PC-9 (cell line): ENCODE results near the gene PSD2. TPM values are rescaled to one million over a fixed set of nuclear protein-coding genes. Genes with fewer than 3 reads are reported as not detected.
A peak's percentile ranks its signal among the peaks of the same experiment; 100 is the strongest.

Experiments used
- BruUV-seq: library from RNA; stranded (reverse); fragments of 400-500 nt; replicated peaks from 2 replicates; lab custom pipeline; 2021; lab: Mats Ljungman, UMichigan
- CTCF ChIA-PET: fragments of 300-600 bp; sonication (Branson Sonifier 250); formaldehyde crosslinking; loops from one replicate; lab custom pipeline; 2022; ENCODE audit warnings: antibody characterized with exemption; lab: Charles Lee
- POLR2A ChIA-PET: fragments of 300-600 bp; sonication (Branson Sonifier 250); formaldehyde crosslinking; loops from one replicate; lab custom pipeline; 2022; ENCODE audit warnings: antibody characterized with exemption; ENCODE audit not compliant: unreplicated experiment; lab: Charles Lee
- DNase-seq, 2 experiments: peaks; one replicate each; pipeline versions ENCODE4 v3.0.0 to v3.0.0-alpha.2; 2015 to 2022; ENCODE audit warnings: mixed read lengths in 1 of 2
- H2AFZ ChIP-seq: fragments of 200-600 bp; sonication (generic); 2 replicates; pipeline ENCODE4 v1.8.1; 2017; ENCODE audit warnings: antibody characterized with exemption
- H3F3A ChIP-seq: fragments of 200-600 bp; sonication (generic); 2 replicates; pipeline ENCODE4 v1.8.1; 2017; ENCODE audit warnings: antibody characterized with exemption, mild to moderate bottlenecking, low read depth; ENCODE audit not compliant: insufficient read depth
- H3K27ac ChIP-seq: fragments of 200-600 bp; sonication (generic); 2 replicates; pipeline ENCODE4 v1.6.1; 2016; ENCODE audit warnings: mixed run types
- H3K27me3 ChIP-seq: fragments of 200-600 bp; sonication (generic); 2 replicates; pipeline ENCODE4 v1.6.1; 2016; ENCODE audit warnings: low read depth, mixed run types; ENCODE audit not compliant: insufficient read depth
- H3K36me3 ChIP-seq: fragments of 200-600 bp; sonication (generic); 2 replicates; pipeline ENCODE4 v1.6.1; 2016; ENCODE audit warnings: low read depth, mixed run types
- H3K4me1 ChIP-seq: fragments of 200-600 bp; sonication (generic); replicated peaks from 2 replicates; pipeline ENCODE4 v1.6.1; 2016; ENCODE audit warnings: mixed run types; ENCODE audit not compliant: insufficient read depth
- H3K4me2 ChIP-seq: fragments of 200-600 bp; sonication (generic); 2 replicates; pipeline ENCODE4 v1.6.1; 2017; ENCODE audit warnings: mixed run types
- H3K4me3 ChIP-seq: fragments of 200-600 bp; sonication (generic); 2 replicates; pipeline ENCODE4 v1.6.1; 2016; ENCODE audit warnings: mixed run types
- H3K79me2 ChIP-seq: fragments of 200-600 bp; sonication (generic); 2 replicates; pipeline ENCODE4 v1.6.1; 2017; ENCODE audit warnings: low read depth, mixed run types
- H3K9me2 ChIP-seq: fragments of 200-600 bp; sonication (generic); 2 replicates; pipeline ENCODE4 v1.8.1; 2017; ENCODE audit warnings: mild to moderate bottlenecking; ENCODE audit not compliant: insufficient read depth
- H3K9me3 ChIP-seq: fragments of 200-600 bp; sonication (generic); 2 replicates; pipeline ENCODE4 v1.8.1; 2016; ENCODE audit warnings: low read depth; ENCODE audit not compliant: insufficient read depth
- H4K20me1 ChIP-seq: fragments of 200-600 bp; sonication (generic); 2 replicates; pipeline ENCODE4 v1.8.1; 2017; ENCODE audit not compliant: insufficient read depth
- EZH2 ChIP-seq: fragments of 200-600 bp; sonication (generic); IDR thresholded peaks from 2 replicates; pipeline ENCODE4 v1.8.0; 2017; ENCODE audit warnings: antibody characterized with exemption, low read depth
- intact Hi-C: fragments of 100-400 bp; cut with micrococcal nuclease; formaldehyde crosslinking; loops from one replicate; pipeline ENCODE4 v1.10.0; 2022; ENCODE audit not compliant: unreplicated experiment
- total RNA-seq: library from RNA; stranded (reverse); gene quantifications from 2 replicates; pipeline ENCODE4 v1.2.3, GENCODE V29; 2021
- TF ChIP-seq, protein P1 (sequence below): fragments of 200-600 bp; sonication (generic); conservative IDR thresholded peaks from 2 replicates; pipeline ENCODE4 v1.6.1; 2017; ENCODE audit warnings: mixed run types, antibody characterized with exemption, mild to moderate bottlenecking, moderate library complexity

The PSD2 gene
- total RNA-seq, 1 experiment from 2014 or later, result 0.07 TPM

DNA sequence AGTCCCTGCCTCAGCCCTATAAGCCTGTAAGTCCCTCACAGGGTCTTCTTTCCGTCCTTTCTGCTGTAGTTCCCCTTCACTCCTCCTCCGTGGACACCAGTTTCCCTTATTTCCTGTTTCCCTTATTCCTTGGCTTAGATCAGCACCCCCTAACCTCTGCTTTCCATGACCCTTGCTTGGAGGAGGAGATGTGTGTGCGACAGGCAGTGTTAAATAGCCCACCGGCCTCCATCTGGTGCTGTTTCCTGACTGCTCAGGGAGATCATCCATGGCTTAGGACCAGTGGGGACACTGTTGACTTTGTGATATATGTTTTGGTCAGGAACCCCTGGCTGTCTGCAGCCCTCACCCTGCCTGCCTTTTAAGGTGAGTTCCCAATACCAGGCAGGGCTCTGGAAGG is 34.1 kb upstream of the PSD2 start:
- H3K9me3 ChIP-seq, result no peaks in the 10 kb centered on the region
- no peak for DNase-seq
- H2AFZ ChIP-seq, result no peak overlapping the region
- H3K4me3 ChIP-seq, result no peak overlapping the region
- H3K27me3 ChIP-seq, result peaks cover 4% of the 10 kb centered on the region; the same call in 1 of the 2 replicates
- no peaks in the 10 kb centered on the region for H3K79me2 ChIP-seq
- H4K20me1 ChIP-seq, result no peaks in the 10 kb centered on the region
- CTCF ChIA-PET, result interaction anchor here (0.6 kb wide), 1 partner anchor 16 kb away, joined by 3 read pairs; no protein-coding TSS in a partner anchor
- H3K4me1 ChIP-seq, result peaks cover 12% of the 10 kb centered on the region; the same call in 1 of the 2 replicates
- H3K36me3 ChIP-seq, result no peaks in the 10 kb centered on the region
- BruUV-seq, result no TSS peak
- intact Hi-C loops, result no loop called here
- H3K9me2 ChIP-seq, result no peaks in the 10 kb centered on the region
- H3K27ac ChIP-seq, result no peak overlapping the region
- TF ChIP-seq, protein P1, sequence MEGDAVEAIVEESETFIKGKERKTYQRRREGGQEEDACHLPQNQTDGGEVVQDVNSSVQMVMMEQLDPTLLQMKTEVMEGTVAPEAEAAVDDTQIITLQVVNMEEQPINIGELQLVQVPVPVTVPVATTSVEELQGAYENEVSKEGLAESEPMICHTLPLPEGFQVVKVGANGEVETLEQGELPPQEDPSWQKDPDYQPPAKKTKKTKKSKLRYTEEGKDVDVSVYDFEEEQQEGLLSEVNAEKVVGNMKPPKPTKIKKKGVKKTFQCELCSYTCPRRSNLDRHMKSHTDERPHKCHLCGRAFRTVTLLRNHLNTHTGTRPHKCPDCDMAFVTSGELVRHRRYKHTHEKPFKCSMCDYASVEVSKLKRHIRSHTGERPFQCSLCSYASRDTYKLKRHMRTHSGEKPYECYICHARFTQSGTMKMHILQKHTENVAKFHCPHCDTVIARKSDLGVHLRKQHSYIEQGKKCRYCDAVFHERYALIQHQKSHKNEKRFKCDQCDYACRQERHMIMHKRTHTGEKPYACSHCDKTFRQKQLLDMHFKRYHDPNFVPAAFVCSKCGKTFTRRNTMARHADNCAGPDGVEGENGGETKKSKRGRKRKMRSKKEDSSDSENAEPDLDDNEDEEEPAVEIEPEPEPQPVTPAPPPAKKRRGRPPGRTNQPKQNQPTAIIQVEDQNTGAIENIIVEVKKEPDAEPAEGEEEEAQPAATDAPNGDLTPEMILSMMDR, result no peak
- TF ChIP-seq EZH2, result no peak
- no peaks in the 10 kb centered on the region; the same call in 1 of the 2 replicates for H3F3A ChIP-seq
- H3K4me2 ChIP-seq, result no peak overlapping the region
- POLR2A ChIA-PET, result interaction anchor here (0.8 kb wide), 1 partner anchor 358 kb away, joined by 5 read pairs; the partner anchor contains the start of gene SPATA24

- BruUV-seq, result no TSS peak
- TF ChIP-seq EZH2, result no peak
- intact Hi-C loops, result no loop called here
- Histone ChIP-seq H3K9me3 (no peaks in the 10 kb centered on the region), H3K9me2 (no peaks in the 10 kb centered on the region), H3K4me1 (peaks cover 12% of the 10 kb centered on the region; the same call in 1 of the 2 replicates), H3K27ac (no peak overlapping the region), H3K79me2 (no peaks in the 10 kb centered on the region), H2AFZ (no peak overlapping the region), H3K4me3 (no peak overlapping the region), H3K27me3 (no peaks in the 10 kb centered on the region), H4K20me1 (no peaks in the 10 kb centered on the region), H3K36me3 (no peaks in the 10 kb centered on the region), H3K4me2 (no peak overlapping the region), H3F3A (no peaks in the 10 kb centered on the region; the same call in 1 of the 2 replicates)
- ChIA-PET POLR2A (no interaction called here), CTCF (interaction anchor here (0.6 kb wide), 1 partner anchor 71 kb away, joined by 3 read pairs; no protein-coding TSS in a partner anchor)
- DNase-seq, result peak in 1 of 2 experiments; percentile 48
Measured at GRCh38 chr5:139762615-139763170, 32.9 kb upstream of the PSD2 start.

- no peak for TF ChIP-seq EZH2
- TF ChIP-seq, protein P1, result no peak
- Histone ChIP-seq H2AFZ (no peak overlapping the region), H3K4me1 (peaks cover 12% of the 10 kb centered on the region; the same call in 1 of the 2 replicates), H3K9me2 (no peaks in the 10 kb centered on the region), H3K9me3 (no peaks in the 10 kb centered on the region), H3F3A (no peaks in the 10 kb centered on the region; the same call in 1 of the 2 replicates), H3K27ac (no peak overlapping the region), H3K79me2 (no peaks in the 10 kb centered on the region), H3K4me2 (no peak overlapping the region), H3K4me3 (no peak overlapping the region), H3K27me3 (no peaks in the 10 kb centered on the region), H4K20me1 (no peaks in the 10 kb centered on the region), H3K36me3 (no peaks in the 10 kb centered on the region)
- BruUV-seq, result no TSS peak
- ChIA-PET CTCF (interaction anchor here (0.6 to 0.7 kb wide), 4 partner anchors 104 to 1345 kb away, joined by 3 to 5 read pairs (median 4); no protein-coding TSS in a partner anchor), POLR2A (interaction anchor here (0.6 kb wide), 1 partner anchor 1211 kb away, joined by 3 read pairs; no protein-coding TSS in a partner anchor)
- intact Hi-C loops, result no loop called here
- DNase-seq, result no peak
Measured at GRCh38 chr5:139763280-139763929, 32.2 kb upstream of the PSD2 start.
